Ramos (cell line): Measurements from ENCODE around the gene GLCCI1.
"Not testable (repeated sequence)": the region's sequence is repeated elsewhere in the genome, so short reads cannot be mapped to it uniquely, and the experiment has no call there.

ENCODE experiments used
- in situ Hi-C: fragments of 300-500 bp; cut with MboI; formaldehyde crosslinking; loops from one replicate; pipeline ENCODE4 v1.14.3; 2022; ENCODE audit warnings: low sequenced_read_pairs; ENCODE audit not compliant: unreplicated experiment

The GLCCI1 gene

DNA sequence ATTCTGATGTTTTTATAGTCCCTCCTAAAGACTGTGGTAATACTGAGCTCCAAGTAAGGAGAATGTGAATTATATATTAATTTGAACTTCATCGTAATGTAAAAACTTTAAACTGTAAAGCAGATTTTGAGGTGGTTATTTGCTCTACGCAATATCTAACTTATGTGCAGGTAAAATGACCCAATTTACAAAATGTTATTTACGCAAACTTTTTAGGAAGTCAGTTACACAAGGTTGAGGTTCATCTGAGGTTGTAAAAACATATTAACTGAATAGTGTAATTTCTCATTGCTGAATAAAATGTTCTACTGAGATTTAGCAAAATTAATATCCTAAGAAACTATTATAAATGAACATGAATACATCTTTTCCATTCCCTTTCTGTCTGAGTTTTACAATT is 15.8 kb downstream of the GLCCI1 start:
- in situ Hi-C loops, result no loop called here

DNA sequence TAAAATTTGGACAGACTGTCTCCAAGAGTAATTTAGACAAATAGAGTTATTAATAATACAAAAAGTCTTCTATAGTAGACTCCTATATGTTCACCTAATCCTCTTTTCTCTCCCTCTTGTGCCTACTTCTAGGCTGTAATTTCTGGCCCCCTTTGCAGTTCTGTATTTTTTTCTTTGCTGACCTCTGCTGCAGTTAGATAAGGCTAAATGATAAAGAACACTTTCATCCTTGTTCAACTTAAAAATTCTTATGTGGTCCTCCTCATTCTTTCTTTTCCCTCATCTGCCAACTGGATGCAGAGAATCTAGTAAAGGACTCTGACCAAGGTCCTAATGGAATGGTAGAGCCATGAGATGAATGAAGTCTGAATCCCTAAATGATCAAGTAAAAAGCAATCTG is 20.1 kb downstream of the GLCCI1 start:
- in situ Hi-C loops, result no loop called here

DNA sequence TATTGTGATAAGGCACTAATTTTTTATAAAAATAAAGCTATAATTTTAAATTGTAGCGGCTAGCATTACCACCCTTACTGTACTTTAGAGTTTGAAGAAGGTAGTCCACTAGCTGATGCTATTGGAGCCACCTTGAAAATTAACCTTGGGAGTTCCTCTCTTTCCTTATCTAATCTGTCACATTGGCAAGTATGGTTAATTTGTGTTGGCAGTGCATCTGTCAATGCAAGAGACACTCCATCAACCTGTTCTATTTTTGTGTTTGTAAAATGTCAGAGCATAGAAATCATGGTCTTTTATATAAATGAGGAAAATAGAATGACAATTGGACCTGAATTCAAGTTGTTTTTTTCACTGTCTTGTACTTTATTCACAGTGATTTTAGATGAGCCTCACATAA is 20.5 kb downstream of the GLCCI1 start:
- in situ Hi-C loops, result no loop called here

DNA sequence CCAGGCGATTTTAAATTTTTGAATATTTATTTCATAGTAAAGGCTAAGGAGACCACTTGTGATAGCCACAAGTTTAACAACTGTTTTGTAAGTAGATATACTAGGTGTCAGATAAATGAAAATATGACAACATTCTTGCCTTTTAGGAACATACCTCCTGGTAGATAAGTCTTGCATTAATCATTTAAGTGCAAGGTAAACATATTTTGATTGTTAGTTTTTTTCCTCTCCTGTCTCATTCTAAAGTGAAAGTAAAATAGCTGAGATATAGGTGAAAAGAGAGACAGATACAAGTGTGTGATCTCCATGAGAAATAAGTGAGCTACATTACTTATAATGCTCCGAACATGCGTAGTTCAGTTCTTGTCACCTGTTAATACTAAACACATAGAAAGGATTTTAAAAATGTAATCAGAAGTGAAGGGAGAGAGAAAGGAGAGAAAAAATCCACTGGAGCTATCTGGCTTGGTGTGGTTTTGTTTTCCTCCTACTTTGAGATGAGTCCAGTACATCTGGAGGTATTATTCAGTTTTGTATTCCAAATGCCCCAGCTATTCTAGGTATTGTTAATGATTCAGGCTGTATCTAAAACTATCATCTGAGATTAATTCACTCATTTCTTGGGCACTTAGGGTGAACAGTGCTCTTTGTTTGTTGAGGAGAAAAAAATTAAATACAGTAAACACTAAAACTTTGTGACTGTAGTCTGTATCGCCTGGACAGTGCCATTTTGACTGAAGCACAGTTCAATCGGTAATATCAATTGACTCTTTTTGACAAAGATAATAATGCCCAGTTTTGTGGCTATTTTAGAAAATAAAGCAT is 21.2 kb downstream of the GLCCI1 start:
- in situ Hi-C loops, result no loop called here

DNA sequence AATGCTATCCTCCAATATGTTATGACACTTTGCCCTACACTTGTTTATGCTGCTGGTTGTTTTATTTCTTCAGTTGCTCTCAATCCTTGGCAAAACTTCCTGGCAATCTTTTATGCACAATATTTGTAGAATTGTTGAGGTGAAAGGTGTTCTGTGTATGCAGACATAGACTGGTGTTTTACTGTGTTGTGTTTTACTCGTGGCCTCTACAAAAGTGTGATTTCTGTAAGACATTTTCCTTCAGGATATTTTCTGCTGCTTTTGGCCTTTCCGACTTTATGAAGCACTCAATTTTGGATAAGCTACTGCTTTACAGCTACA is 21.8 kb downstream of the GLCCI1 start:
- in situ Hi-C loops, result no loop called here

DNA sequence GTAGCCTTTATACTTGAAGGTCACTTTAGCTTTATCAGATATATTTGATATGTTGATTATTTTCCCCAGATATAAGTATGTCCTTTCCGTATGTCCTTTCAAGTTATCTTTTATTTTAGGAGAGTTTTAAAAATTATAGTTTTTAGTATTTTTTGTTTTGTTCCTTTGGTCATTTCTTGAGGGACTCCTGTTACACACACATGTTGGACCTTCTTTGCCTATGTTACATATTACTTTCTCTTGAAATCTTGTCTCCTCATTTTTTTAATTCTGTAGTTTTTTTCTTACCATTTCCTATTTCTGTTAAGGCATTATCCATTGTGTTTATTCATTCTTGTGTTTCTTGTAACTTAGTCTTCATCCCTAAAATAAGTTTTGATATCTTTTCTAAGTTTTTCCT is 23.9 kb downstream of the GLCCI1 start:
- in situ Hi-C loops, result no loop called here

DNA sequence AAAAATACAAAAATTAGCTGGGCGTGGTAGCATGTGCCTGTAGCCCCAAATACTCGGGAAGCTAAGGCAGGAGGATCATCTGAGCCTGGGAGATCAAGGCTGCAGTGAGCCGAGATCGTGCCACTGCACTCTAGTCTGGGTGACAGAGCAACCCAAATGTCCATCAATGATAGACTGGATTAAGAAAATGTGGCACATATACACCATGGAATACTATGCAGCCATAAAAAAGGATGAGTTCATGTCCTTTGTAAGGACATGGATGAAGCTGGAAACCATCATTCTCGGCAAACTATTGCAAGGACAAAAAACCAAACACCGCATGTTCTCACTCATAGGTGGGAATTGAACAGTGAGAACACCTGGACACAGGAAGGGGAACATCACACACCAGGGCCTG is 26.8 kb downstream of the GLCCI1 start:
- in situ Hi-C loops, result not testable (repeated sequence)

DNA sequence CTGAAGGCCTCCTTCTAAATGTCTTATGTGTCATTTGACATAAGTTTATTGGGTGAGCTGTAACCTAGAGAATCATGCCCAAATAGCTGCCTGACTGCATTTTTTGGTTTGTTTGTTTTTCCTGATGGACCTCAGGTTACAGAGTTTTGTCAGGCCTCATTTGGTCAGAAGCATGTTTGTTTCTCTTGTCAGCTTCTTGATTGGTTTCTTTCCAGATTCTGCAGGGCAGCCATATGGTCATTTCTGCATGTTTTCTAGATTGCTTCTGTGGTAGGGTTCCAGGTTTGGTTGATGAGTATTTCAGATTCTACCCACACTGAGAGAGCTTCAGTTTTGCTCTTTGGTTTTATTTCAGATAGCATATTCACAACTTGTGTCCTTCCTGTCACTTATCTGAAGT is 28.0 kb downstream of the GLCCI1 start:
- in situ Hi-C loops, result no loop called here

DNA sequence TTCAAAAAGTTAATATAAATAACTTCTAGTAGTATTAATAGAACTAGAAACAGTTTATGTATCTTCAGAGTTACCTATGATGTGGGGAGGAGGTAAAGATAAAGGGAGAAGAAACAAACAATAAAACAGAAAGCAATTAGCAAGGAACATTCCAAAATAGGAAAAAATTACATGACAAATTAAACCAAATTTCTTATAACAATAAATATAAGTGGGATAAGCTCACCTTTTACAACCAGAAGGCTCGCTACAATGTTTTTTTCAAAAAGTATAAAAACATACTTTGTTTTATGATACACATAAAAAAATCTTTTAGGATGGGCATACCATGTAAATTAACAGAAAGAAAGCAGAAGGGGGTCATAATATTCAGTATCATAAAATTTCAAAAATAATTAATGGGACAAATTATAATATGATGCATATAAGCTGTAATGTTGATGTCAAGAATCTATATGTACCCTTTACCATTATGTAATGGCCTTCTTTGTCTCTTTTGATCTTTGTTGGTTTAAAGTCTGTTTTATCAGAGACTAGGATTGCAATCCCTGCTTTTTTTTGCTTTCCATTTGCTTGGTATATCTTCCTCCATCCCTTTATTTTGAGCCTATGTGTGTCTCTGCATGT is 31.8 kb downstream of the GLCCI1 start:
- in situ Hi-C loops, result no loop called here

DNA sequence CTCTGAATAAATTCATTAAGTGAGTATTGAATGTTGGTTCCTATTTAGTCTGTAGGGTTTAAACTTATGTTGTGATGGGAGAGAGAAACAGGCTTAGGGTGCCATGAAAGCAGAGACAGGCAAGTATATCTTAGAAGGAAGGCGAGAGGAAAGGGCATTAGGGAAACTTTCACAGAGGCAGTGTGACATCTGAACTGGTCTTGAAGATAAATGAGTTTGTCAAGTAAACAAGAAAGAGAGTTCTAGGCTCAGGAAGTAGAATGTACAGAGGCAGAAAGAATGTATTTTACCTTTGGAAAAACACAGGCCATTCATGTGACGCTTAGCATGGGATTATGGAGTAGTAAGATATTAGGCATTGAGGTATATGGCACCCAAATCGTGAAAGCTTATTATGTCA is 34.5 kb downstream of the GLCCI1 start:
- in situ Hi-C loops, result no loop called here

DNA sequence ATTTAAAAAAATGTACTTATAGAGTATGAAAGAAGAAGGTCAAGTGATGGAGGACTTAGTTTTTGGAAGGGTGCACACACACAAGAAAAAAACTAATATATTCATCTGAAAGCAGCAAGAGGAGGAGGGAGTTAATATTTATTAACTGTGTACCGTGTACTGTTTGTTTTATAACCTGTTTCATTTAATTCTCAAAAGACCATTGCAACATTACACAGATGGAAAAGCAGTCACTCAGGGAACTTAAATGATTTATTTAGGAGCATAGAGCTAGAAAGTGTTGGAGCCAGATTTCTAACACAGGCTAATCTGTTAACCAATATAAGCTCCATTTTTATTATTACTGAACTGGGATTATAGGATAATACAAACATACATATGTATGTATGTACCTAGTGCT is 36.7 kb downstream of the GLCCI1 start:
- in situ Hi-C loops, result no loop called here

DNA sequence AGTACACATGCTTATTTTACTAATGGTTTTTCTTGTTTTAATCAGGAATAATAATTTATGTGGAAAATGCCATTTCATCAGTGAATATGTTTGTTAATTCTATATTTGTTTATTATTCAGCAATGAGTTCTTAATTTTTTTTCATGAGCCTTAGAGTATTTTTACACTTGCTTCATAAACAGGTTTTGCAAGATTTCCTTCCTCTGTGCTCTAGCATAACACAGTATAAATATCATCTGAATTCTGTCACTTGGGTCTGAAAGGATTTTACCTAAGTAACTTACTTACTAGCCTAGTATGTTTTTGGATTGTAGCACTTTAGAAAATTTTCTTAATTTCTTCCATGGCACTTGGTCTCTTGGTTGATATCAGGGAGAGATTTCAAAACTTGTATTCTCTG is 45.8 kb downstream of the GLCCI1 start:
- in situ Hi-C loops, result no loop called here

DNA sequence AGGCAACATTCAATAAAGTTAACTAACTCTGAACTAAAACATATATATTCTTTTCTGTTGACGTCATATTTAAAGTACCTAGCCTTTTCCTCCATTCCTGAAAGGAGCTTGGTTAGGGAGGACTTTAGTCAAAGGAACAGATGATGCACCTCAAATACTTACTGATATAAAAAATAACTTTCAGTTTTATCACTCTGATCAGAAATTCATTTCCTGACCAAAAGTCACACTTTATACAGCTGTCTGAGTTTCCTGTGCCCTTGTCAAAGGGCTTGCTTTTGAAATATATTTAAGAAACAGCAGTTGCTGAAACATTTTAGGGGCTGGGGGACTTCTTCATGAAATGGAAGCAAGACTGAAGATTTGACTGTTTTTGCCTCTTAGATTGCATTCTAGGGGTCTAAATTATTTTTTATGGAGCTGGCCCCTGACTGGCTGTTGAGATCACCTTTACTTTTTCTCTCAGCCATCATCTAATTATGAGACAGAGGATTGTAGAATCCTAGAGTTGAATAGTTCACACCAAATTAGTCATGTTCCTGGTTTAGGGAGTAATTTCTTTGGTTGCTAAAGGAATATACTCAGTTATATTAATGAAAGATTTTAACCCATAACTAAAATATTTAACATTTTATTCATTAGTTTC is 46.6 kb downstream of the GLCCI1 start:
- in situ Hi-C loops, result no loop called here

DNA sequence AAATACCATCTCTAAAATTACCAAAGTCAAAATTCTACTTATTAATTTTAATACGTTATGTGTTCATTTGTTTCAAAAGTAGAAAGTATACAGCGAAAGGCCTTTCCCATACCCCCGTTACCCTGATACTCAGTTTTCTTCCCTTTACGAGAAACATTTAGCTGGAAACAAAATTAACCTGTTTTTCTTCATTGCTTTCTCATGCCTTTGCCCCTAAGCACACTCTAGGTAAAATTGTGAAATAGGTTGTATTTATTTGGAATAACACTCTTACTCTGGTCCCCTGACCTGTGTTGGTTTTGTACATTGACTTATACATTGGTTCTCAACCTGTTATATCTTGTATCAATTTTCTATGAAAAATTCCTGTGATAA is 47.1 kb downstream of the GLCCI1 start:
- in situ Hi-C loops, result no loop called here

DNA sequence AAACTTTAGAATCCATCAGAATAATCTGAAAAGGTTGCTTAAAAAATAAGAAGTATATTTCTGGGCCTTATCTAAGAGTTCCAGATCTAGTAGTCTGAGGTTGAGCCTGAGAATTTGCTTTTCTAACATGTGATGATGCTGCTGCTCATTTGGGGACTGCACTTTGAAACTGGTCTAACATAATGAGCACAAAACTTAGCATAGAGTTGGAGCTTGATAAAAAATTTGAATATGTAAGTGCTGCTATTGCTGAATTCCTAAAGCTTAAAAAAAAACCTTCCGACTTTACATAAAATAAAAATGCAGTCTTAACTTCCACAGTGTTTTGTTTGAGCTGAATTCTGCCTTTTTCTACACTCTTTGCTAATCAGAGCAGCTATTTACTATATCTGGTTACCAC is 48.8 kb downstream of the GLCCI1 start:
- in situ Hi-C loops, result no loop called here

DNA sequence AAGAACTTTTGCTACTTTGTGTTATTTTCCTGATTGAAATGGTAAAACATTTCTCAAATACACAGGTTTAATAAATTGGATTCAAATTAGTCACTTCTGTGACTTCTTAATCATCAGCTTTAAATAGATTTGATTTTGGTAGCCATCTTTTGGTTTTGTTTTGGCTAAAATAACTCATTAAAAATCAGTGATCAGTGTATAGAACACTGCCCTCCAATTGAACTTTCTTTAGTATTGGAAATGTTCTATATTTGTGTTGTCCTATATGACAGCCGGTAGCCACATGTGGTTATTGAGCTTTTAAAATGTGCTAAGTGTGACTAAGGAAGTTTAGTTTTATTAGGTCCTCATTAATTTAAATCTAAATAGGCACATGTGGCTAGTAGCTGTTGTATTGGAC is 50.4 kb downstream of the GLCCI1 start:
- in situ Hi-C loops, result no loop called here

DNA sequence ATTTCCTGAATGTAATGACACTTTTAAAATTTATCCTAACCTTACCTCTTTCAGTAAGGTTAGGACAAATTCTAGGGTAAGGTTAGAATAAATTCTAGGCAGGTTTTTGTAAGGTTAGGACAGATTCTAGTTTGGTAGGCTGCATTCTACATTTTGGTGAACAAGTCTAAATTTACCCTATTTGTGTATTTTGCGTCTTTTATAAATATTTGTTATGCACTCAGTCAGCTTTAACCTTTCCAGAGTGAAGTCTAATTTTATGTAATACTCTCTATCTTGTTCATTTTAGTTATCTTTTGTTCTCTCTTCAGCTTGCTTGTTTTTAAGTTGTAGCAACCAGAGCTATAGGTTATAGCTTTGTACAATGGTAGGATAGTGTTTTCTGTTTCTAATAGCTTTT is 54.0 kb downstream of the GLCCI1 start:
- in situ Hi-C loops, result no loop called here

DNA sequence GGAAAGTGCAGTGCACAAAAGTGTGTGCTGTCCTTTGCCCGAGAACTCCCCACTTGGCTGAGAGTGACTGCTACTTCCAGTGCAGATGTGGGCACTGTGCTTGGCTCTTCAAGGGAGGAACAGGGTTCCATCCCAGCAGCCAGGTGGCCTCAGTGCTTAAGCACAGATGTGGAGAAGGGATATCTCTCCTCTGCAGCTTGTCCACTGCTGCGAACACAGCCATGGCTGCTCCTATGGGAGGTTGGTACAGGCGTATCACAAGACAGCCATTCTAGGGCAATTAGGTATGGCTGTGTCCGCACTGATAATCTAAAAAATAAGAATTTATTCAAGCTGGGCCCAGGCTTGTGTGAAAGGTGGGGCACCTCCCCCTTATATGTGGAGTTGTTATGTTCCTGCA is 66.6 kb downstream of the GLCCI1 start:
- in situ Hi-C loops, result no loop called here

DNA sequence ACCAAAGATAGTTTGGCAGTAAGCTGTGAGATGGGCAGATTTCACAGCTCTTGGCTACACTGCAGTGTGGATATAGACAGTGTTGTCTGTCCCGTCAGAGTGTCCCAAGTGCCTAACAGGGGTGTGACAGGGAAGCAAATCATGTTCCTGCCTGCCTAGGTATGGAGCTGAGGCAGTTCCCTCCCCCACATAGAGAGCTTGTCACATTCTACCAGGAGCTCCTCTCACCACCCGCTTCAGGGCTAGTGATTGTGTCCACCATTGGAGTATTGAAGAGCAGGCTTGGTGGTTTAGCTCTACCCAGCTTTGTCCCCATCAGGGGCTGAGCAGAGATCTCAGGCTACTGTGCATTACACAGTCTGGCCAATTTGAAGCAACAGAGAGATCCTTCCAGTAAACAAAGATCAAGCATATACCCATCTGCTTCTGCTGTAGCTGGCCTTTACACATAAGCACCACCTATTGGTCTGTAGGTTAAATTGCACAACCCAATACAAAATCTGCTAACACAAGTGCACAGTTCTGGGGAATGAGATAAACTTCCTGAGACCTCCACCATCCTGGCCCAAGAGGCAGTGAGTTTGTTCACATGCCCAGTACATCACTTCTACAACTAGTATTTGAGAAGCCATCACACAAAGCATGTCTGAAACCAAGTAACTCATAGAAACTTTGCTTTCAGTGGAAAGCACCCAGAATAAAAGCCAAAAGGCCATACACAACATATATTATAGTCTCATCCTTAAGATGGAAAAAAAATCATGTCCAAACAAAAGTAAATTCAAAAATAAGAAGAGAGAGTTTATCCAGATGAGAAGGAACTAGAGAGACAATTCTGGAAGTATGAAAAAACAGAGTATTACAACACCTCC is 67.3 kb downstream of the GLCCI1 start:
- in situ Hi-C loops, result no loop called here

DNA sequence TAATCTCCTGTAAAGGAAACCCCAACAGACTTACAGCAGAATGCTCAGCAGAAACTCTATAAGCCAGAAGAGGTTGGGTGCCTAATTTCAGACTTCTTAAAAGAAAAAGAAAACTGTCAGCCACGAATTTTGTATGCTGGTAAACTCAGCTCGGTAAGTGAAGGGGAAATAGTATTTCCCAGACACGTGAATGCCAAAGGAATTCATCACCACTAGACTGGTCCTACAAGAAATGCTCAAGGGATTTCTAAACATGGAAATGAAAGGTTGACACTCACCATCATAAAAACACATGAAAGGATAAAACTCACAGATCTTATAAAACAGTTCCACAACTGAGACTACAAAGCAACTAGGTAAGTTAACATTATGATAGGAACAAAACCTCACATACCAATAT is 68.6 kb downstream of the GLCCI1 start:
- in situ Hi-C loops, result no loop called here
